Renal cortex interstitium (tissue), 11 donors: ENCODE measurements around the gene KLF8. TPM values are rescaled to one million over a fixed set of nuclear protein-coding genes. Genes with fewer than 3 reads are reported as not detected.

Source experiments
- DNase-seq, 11 donors: peaks; one replicate each; pipeline ENCODE4 v3.0.0-alpha.2; 2013; ENCODE audit warnings: low read depth in 9 of 11, low spot score in 4 of 11; ENCODE audit errors: extremely low read depth in 1 of 11
- polyA plus RNA-seq, 3 donors: library from polyadenylated mRNA; unstranded; fragments of 120-200 nt; gene quantifications; one replicate each; pipeline ENCODE4 v1.2.1, GENCODE V29; 2013; ENCODE audit not compliant: insufficient read length in 3 of 3

Gene KLF8
- polyA plus RNA-seq, 3 donors = 5.0 to 7.1 (median 5.3) TPM

- DNase-seq = no peak
Observed at GRCh38 chrX:56284269-56284668, 52.1 kb downstream of the KLF8 start.

- no peak for DNase-seq
Observed at GRCh38 chrX:56288608-56289007, 56.5 kb downstream of the KLF8 start.

GRCh38 chrX:56289449-56289848, 57.3 kb downstream of the KLF8 start:
- no peak for DNase-seq

- DNase-seq = no peak
Observed at GRCh38 chrX:56308726-56309125, 76.6 kb downstream of the KLF8 start.

GRCh38 chrX:56309881-56310280, 77.7 kb downstream of the KLF8 start:
- no peak for DNase-seq

GRCh38 chrX:56310581-56310980, 78.4 kb downstream of the KLF8 start:
- DNase-seq = no peak

- no peak for DNase-seq
Observed at GRCh38 chrX:56313308-56313707, 81.2 kb downstream of the KLF8 start.

- DNase-seq = no peak
Observed at GRCh38 chrX:56314334-56314733, 82.2 kb downstream of the KLF8 start.

GRCh38 chrX:56318076-56318475, 85.9 kb downstream of the KLF8 start:
- DNase-seq = no peak

- no peak for DNase-seq
Observed at GRCh38 chrX:56319165-56319564, 87.0 kb downstream of the KLF8 start.
